NT2/D1 (cell line): ENCODE measurements around the gene CYP19A1.

Source experiments
- DNase-seq: peaks from one replicate; pipeline ENCODE4 v3.0.0-alpha.2; 2011; ENCODE audit warnings: low read depth, low spot score
- H3K27me3 ChIP-seq: 2 replicates; pipeline ENCODE4 v1.6.0; 2011; ENCODE audit warnings: mild to moderate bottlenecking; ENCODE audit not compliant: insufficient read length, insufficient read depth
- H3K36me3 ChIP-seq: 2 replicates; pipeline ENCODE4 v1.6.1; 2011; ENCODE audit warnings: mild to moderate bottlenecking, low read length, mixed read lengths; ENCODE audit not compliant: insufficient read depth, insufficient read length
- H3K4me1 ChIP-seq: 2 replicates; pipeline ENCODE4 v1.5.1; 2011; ENCODE audit not compliant: insufficient read depth, insufficient read length
- H3K4me3 ChIP-seq: 2 replicates; pipeline ENCODE4 v1.5.1; 2011; ENCODE audit warnings: low read depth; ENCODE audit not compliant: insufficient read length
- H3K9ac ChIP-seq: 2 replicates; pipeline ENCODE4 v1.6.0; 2011; ENCODE audit warnings: low read depth; ENCODE audit not compliant: insufficient read length
- H3K9me3 ChIP-seq: 2 replicates; pipeline ENCODE4 v1.5.1; 2011; ENCODE audit warnings: mild to moderate bottlenecking, low read length; ENCODE audit not compliant: insufficient read depth
- SUZ12 ChIP-seq: IDR thresholded peaks from 2 replicates; pipeline ENCODE4 v1.6.1; 2011; ENCODE audit not compliant: insufficient read length, insufficient read depth; ENCODE audit errors: extremely low read depth
- YY1 ChIP-seq: IDR thresholded peaks from 2 replicates; pipeline ENCODE4 v1.6.1; 2011; ENCODE audit not compliant: insufficient read length, insufficient read depth
- ZNF274 ChIP-seq: IDR thresholded peaks from 2 replicates; pipeline ENCODE4 v1.6.1; 2011; ENCODE audit warnings: mild to moderate bottlenecking, low read depth, low read length

CYP19A1 gene

DNA sequence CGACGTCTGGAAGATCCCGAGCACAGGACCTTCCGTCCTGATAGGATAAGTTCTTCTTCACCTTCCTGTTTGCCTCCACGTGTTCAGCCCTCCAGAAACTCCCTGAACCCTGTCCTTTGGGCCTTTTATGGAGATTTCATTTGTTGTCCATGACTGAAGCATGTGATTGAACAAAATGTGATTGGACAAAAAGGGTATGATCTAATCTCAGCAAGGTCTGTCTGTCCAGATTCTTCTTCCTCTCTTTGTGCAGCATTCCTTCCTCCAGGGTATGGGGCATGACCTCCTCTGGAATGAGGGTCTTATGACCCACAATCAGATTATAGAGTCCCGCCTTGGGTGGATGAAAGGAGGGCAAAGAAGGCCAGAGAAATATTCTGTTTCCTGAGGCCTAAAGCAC is at the start of gene CYP19A1:
Gene CYP19A1, minus strand, starts transcription at position 101 of the 400 bp plus-strand sequence. CDS start 95,684 bp downstream, outside the sequence.
- H3K4me3 ChIP-seq = no peak within 1 kb of the TSS
- peaks cover 41% of the 10 kb centered on the region for H3K27me3 ChIP-seq
- H3K9ac ChIP-seq = no peak within 1 kb of the TSS
- DNase-seq = no peak
- peaks cover 2% of the 10 kb centered on the region for H3K4me1 ChIP-seq
- H3K9me3 ChIP-seq = no peaks in the 10 kb centered on the region
- TF ChIP-seq YY1 (no peak), SUZ12 (no peak), ZNF274 (no peak)
- H3K36me3 ChIP-seq = no peaks in the 10 kb centered on the region

DNA sequence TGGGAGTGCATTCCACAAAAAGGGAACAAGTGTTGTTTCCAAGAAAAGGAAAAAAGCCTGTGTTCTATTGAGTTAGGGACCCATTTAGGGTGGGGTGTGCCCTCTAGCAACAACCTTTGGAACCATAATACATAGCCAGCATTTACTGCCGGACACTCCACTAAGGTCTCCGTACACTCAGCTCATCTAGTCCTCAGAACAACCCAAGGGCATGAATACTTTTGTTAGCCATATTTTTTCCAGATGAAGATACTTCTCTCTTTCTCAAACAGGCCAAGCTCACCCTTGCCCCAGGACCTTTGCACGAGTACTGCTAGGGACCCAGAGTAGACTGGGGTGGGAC is 49.3 kb upstream of the CYP19A1 start:
- DNase-seq = no peak
- Histone ChIP-seq H3K27me3 (peaks cover 5% of the 10 kb centered on the region), H3K9me3 (no peaks in the 10 kb centered on the region; the same call in 1 of the 2 replicates), H3K4me3 (no peak overlapping the region), H3K36me3 (no peaks in the 10 kb centered on the region), H3K4me1 (no peaks in the 10 kb centered on the region), H3K9ac (no peak overlapping the region)
- TF ChIP-seq SUZ12 (no peak), YY1 (no peak), ZNF274 (no peak)

DNA sequence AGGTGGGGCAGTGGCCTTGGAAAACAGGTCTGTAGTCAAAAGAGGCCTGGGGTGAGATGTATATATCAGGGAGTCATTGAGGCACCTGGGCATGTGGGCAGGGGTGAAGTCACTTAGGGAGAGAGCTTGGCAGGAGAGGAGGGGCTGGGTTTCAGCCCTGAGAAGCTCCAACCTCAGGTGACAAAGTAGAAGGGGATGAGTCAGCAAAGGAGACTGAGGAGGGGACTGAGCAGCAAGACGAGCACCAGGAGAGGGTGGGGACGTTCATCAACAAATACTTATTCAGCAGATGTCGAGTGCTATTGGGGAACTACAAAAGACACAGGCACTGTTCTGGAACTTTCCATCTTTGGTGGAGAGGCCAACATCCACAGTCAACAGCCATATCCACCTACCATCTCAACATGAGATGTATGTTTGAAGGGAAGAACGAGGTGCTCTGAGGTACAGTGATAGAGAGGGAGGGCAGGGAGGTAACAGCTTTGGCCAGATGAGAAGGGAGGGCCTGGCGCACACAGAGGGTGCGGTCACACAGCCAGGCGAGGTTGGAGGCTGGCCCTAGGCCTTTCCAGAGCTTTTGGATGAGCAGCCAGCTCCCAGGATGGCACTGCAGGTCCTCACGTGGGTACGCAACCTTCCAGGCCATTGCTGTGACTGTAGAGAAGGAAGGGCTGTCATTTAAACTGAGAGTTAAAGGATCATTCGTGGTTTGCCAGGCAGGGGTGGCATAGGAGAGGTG is 48.7 kb upstream of the CYP19A1 start:
- Histone ChIP-seq H3K36me3 (no peaks in the 10 kb centered on the region), H3K4me1 (no peaks in the 10 kb centered on the region), H3K27me3 (peaks cover 5% of the 10 kb centered on the region), H3K4me3 (no peak overlapping the region), H3K9me3 (no peaks in the 10 kb centered on the region; the same call in 1 of the 2 replicates), H3K9ac (no peak overlapping the region)
- TF ChIP-seq YY1 = no peak
- no peak for TF ChIP-seq ZNF274
- TF ChIP-seq SUZ12 = no peak
- DNase-seq = no peak

GRCh38 chr15:51386486-51386885 is 48.1 kb upstream of the CYP19A1 start:
- Histone ChIP-seq H3K9ac (no peak overlapping the region), H3K27me3 (peaks cover 5% of the 10 kb centered on the region), H3K4me3 (no peak overlapping the region), H3K36me3 (no peaks in the 10 kb centered on the region), H3K9me3 (no peaks in the 10 kb centered on the region; the same call in 1 of the 2 replicates), H3K4me1 (no peaks in the 10 kb centered on the region)
- no peak for DNase-seq
- TF ChIP-seq SUZ12 (no peak), ZNF274 (no peak), YY1 (no peak)

GRCh38 chr15:51386029-51386428 is 47.6 kb upstream of the CYP19A1 start:
- no peaks in the 10 kb centered on the region; the same call in 1 of the 2 replicates for H3K9me3 ChIP-seq
- no peaks in the 10 kb centered on the region for H3K36me3 ChIP-seq
- DNase-seq = no peak
- no peak overlapping the region for H3K4me3 ChIP-seq
- H3K4me1 ChIP-seq = no peaks in the 10 kb centered on the region
- TF ChIP-seq ZNF274 (no peak), SUZ12 (no peak), YY1 (no peak)
- peaks cover 5% of the 10 kb centered on the region for H3K27me3 ChIP-seq
- H3K9ac ChIP-seq = no peak overlapping the region

- Histone ChIP-seq H3K4me1 (no peaks in the 10 kb centered on the region), H3K27me3 (peaks cover 5% of the 10 kb centered on the region), H3K36me3 (no peaks in the 10 kb centered on the region), H3K4me3 (no peak overlapping the region), H3K9ac (no peak overlapping the region), H3K9me3 (no peaks in the 10 kb centered on the region; the same call in 1 of the 2 replicates)
- TF ChIP-seq ZNF274 (no peak), YY1 (no peak)
- DNase-seq = peak; percentile 28
Observed at GRCh38 chr15:51382787-51383186, 44.4 kb upstream of the CYP19A1 start.

GRCh38 chr15:51380999-51381806 is 42.8 kb upstream of the CYP19A1 start:
- Histone ChIP-seq H3K9me3 (no peaks in the 10 kb centered on the region; the same call in 1 of the 2 replicates), H3K4me1 (no peaks in the 10 kb centered on the region), H3K4me3 (no peak overlapping the region), H3K27me3 (peaks cover 3% of the 10 kb centered on the region), H3K9ac (no peak overlapping the region), H3K36me3 (no peaks in the 10 kb centered on the region)
- peak; percentile 48 for DNase-seq
- no peak for TF ChIP-seq YY1
- no peak for TF ChIP-seq SUZ12
- no peak for TF ChIP-seq ZNF274
